Activated CD8-positive, alpha-beta memory T cell treated with anti-CD3 and anti-CD28 coated beads, Interleukin-2, amount 50 U/mL, for 1 hour (primary cell): ENCODE measurements around the gene SLC9C1.

Source experiments
- DNase-seq: peaks from one replicate; pipeline ENCODE4 v3.0.0-alpha.2; 2020; ENCODE audit errors: extremely low read depth

SLC9C1 gene

DNA sequence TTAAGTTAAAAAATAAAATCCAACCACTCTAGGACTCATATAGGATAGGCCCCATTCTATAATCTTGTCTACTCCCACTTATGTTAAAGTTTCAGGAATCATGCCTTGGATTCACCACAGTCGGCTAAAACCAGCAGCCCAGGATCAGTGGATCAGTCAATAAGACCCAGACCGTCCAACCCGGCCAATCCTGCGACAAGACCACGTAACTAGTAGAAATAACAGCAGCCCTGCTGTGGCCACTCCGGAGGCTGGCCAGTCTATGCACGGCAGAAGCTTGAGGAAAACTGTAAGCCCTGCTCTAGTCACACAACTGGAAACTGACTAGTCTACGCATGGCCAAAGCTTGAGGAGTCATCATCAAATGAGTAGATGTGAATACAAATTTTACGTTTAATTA lies 12.8 kb upstream of the SLC9C1 start:
- no peak for DNase-seq

- no peak for DNase-seq
These were observed 10.6 kb upstream of the SLC9C1 start for GRCh38 chr3:112304611-112305010.

GRCh38 chr3:112303764-112304325 lies 9.8 kb upstream of the SLC9C1 start:
- DNase-seq = no peak

GRCh38 chr3:112302881-112303763 lies 9.1 kb upstream of the SLC9C1 start:
- no peak for DNase-seq

- no peak for DNase-seq
These were observed 8.3 kb upstream of the SLC9C1 start for GRCh38 chr3:112302150-112302830.

DNA sequence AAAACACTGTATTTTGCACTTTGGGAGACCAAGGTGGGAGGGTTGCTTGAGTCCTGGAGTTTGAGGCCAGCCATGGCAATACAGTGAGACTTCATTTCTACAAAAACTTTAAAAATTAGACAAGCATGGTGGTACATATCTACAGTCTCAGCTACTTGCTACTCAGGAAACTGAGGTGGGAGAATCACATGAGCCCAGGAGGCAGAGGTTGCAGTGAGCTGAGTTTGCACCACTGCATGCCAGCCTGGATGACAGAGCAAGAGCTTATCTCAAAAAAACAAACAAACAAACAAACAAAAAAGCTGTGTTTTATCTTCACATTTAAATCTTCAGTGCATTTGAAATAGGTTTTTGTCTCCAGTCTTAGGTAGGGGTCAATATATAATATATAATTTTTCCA lies 4.8 kb upstream of the SLC9C1 start:
- no peak for DNase-seq

GRCh38 chr3:112297714-112298113 lies 3.7 kb upstream of the SLC9C1 start:
- no peak for DNase-seq

DNA sequence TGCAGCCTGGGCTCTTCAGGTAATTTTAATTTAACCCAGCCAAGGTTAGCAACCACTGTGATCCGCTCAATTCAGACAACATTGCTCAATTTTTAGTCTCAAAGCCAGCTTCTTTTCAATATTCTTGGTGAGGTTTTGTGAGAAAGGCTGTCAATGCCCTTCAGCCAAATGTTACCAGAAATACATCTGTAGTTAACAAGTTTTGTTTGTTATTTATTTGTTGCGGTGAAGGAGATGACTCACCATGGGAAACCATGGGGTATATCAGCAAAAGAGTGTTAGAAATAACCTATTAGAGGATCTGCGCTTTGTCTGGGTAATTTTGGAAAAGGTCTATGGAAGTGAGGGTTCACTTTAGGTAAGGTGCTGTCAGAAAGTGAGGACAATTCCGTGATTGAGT lies 5.0 kb downstream of the SLC9C1 start:
- no peak for DNase-seq

DNA sequence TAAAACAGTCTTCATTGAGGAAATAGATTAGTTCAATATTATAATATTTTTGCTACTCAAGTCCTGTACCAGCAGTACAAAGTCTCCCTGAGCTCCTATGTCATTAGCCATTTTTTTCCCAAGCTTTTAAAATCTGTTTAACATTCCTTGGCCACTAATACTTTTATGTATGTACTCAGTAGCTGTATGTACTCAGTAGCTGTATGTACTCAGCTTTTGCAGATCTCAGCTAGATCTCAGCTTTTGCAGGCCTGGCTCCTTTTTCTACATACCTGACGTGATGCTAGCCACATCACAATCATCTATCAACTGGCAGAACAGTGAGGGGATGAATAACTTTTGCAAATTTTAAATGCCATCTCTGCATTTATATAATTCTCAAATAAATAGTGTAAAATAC lies 13.8 kb downstream of the SLC9C1 start:
- DNase-seq = no peak

DNA sequence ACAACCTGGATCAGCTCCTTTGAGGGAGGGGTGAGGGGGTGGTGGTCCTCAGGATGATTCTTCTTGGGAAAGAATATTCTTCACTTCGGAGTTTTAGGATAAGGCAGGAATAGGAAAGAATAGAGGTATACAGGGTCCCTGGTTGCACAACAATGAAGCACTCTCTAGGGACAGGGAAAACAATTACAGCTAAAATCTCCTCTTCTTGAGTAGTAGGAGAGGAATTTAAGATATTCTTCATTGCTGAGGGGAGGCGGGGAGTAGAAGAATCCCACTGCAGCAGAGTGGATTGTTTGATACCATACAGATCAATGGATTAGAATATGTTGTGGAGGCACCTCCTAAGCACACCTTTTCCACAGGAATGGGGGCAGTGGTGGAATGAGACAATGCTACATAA lies 20.5 kb downstream of the SLC9C1 start:
- DNase-seq = no peak

DNA sequence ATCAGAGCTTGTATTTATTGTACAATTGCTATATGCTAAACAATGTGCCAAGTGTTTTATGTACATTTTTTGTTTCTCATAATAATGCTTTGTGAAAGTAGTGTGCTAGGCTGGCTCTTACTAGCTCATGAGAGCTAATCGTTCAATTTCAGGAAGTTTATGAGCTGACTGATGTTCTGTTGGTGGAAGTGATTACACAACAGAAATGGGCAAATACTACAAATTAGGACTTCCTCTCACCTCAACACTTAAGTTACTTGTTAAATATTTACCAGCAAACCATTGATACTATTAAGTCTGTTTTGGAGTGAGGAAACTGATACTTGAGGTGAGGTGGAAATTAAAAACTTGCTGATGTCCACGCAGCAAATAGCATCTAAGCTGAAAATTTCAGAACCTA lies 32.3 kb downstream of the SLC9C1 start:
- no peak for DNase-seq

DNA sequence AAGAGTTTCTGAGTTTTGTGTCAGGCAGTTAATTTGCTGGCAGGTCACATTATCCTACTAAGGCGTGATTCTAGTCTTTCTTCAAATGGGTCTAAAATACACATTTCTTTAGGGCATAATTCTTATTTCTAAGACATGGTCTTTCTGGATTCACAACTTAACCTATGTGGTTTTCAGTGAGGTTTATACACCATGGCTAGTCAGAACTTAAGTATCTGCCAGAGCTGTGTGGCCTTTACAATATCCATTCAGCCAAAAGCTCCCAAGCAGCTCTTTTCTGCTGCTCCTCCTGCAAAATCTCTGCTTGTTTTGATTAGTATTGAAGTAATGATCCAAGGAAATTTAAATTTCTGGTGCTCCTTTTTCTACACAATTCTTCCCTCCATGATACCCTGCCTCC lies 33.5 kb downstream of the SLC9C1 start:
- DNase-seq = no peak

GRCh38 chr3:112253301-112253971 lies 40.6 kb downstream of the SLC9C1 start:
- DNase-seq = no peak

GRCh38 chr3:112247900-112248299 lies 46.1 kb downstream of the SLC9C1 start:
- DNase-seq = no peak

GRCh38 chr3:112247350-112247749 lies 46.7 kb downstream of the SLC9C1 start:
- DNase-seq = no peak

DNA sequence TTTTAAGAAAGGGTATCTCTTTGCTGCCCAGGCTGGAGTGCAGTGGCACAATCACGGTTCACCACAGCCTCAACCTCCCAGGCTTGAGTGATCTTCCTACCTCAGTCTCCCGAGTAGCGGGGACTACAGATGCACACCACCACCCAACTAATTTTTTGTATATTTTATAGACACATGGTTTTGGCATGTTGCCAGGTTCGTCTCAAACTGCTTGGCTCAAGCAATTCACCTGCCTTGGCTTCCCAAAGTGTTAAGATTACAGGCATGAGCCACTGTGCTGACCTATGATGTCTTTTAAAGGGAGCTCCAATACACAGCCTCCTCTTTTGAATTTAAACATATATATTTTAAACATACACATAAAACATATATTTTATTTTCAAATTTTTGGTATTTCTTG lies 60.9 kb downstream of the SLC9C1 start:
- DNase-seq = no peak

GRCh38 chr3:112231727-112232126 lies 62.3 kb downstream of the SLC9C1 start:
- no peak for DNase-seq

- no peak for DNase-seq
These were observed 64.0 kb downstream of the SLC9C1 start for GRCh38 chr3:112230033-112230432.

DNA sequence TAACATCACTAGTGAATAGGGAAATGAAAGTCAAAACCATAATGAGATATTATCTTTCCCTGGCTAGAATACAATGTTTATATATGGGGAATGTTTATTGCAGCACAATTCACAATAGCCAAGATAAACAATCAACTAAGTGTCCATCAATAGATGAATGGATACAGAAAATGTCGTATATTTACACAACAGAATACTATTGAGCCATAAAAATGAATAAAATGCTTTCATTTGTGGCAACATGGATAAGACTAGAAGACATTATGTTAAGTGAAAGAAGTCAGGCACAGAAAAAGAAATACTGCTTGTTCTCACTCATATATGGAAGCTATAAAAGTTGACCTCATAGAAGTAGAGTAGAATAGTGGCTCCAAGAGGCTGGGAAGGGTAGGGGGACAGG lies 65.2 kb downstream of the SLC9C1 start:
- no peak for DNase-seq

- DNase-seq = no peak
These were observed 93.7 kb downstream of the SLC9C1 start for GRCh38 chr3:112200317-112200666.

GRCh38 chr3:112199622-112200316 lies 94.2 kb downstream of the SLC9C1 start:
- no peak for DNase-seq

GRCh38 chr3:112197131-112197530 lies 96.9 kb downstream of the SLC9C1 start:
- no peak for DNase-seq
